Spleen (tissue), 7 donors: Measurements from ENCODE around the gene SCPEP1.

ENCODE experiments used
- CTCF ChIP-seq, 11 experiments: fragments of 200-600 bp in 7 of 11; fragments of 450-650 bp in 4 of 11; sonication (generic) in 4 of 11; IDR thresholded peaks in 8 of 11; conservative IDR thresholded peaks in 3 of 11; 1 replicate in 7 of 11; 2 replicates in 4 of 11; pipeline versions ENCODE4 v1.4.0 to v1.8.0; 2016 to 2021; ENCODE audit warnings: antibody characterized with exemption in 11 of 11, inconsistent platforms in 4 of 11, mild to moderate bottlenecking in 1 of 11
- POLR2A ChIP-seq, 3 donors: fragments of 450-650 bp; IDR thresholded peaks; one replicate each; pipeline ENCODE4 v1.5.1; 2017; ENCODE audit warnings: antibody characterized with exemption in 3 of 3, mild to moderate bottlenecking in 1 of 3
- POLR2AphosphoS5 ChIP-seq, 3 donors: sonication (generic); formaldehyde crosslinking; IDR thresholded peaks; one replicate each; pipeline ENCODE4 v1.5.1; 2017; ENCODE audit warnings: antibody characterized with exemption in 3 of 3
- donor health status: DM: no; HTN: no; CAD: no; lungs with moderate emphysema.
- donor health status: DM: no; HTN: no; CAD: no.
- donor health status: DM: no; HTN: no; CAD: no.

GRCh38 chr17:57035971-57036481 is 58.1 kb downstream of the SCPEP1 start:
- TF ChIP-seq POLR2AphosphoS5 (IDR thresholded peaks at IDR 0.05), result no peak
- TF ChIP-seq POLR2A (IDR thresholded peaks at IDR 0.05), result no peak
- no peak for TF ChIP-seq CTCF (IDR thresholded peaks at IDR 0.05 in 8 of 11, conservative IDR thresholded peaks at IDR 0.05 in 3 of 11)
